Esophagus squamous epithelium (tissue), 5 donors: ENCODE data around the gene CHIT1. TPM values are rescaled to one million over a fixed set of nuclear protein-coding genes. Genes with fewer than 3 reads are reported as not detected.

Source experiments
- DNase-seq: peaks from one replicate; lab custom pipeline; 2025; lab: John Stamatoyannopoulos, UW
- H3K27ac ChIP-seq, 4 donors: fragments of 200-600 bp; sonication (generic); one replicate each; pipeline ENCODE4 v1.5.1; 2016 to 2019; ENCODE audit warnings: mild to moderate bottlenecking in 1 of 4
- H3K27me3 ChIP-seq, 4 donors: fragments of 200-600 bp; sonication (generic); 1 replicate in 3 of 4; 2 replicates in 1 of 4; pipeline versions ENCODE4 v1.5.1 to v1.6.0; 2017 to 2021; ENCODE audit warnings: antibody characterized with exemption in 1 of 4
- H3K36me3 ChIP-seq, 3 donors: fragments of 200-600 bp; sonication (generic); one replicate each; pipeline ENCODE4 v1.5.1; 2016 to 2019
- H3K4me1 ChIP-seq, 3 donors: fragments of 200-600 bp; sonication (generic); one replicate each; pipeline ENCODE4 v1.5.1; 2017 to 2019
- H3K4me3 ChIP-seq, 4 donors: fragments of 200-600 bp; sonication (generic); 1 replicate in 3 of 4; 2 replicates in 1 of 4; pipeline ENCODE4 v1.5.1; 2016 to 2019; ENCODE audit warnings: mild to moderate bottlenecking in 2 of 4, moderate library complexity in 1 of 4
- H3K9me3 ChIP-seq, 3 donors: fragments of 200-600 bp; sonication (generic); one replicate each; pipeline ENCODE4 v1.5.1; 2016 to 2019
- CTCF ChIP-seq, 6 experiments: fragments of 450-650 bp in 4 of 6; fragments of 200-600 bp in 2 of 6; sonication (generic) in 2 of 6; IDR thresholded peaks; one replicate each; pipeline ENCODE4 v1.5.1; 2016 to 2019; ENCODE audit warnings: antibody characterized with exemption in 6 of 6, mild to moderate bottlenecking in 4 of 6, moderate library complexity in 4 of 6
- POLR2A ChIP-seq, 4 donors: fragments of 450-650 bp; IDR thresholded peaks; one replicate each; pipeline ENCODE4 v1.6.1; 2017; ENCODE audit warnings: antibody characterized with exemption in 4 of 4, mild to moderate bottlenecking in 4 of 4, moderate library complexity in 3 of 4
- WGBS, 2 donors: methylation state at CpG; one replicate each; pipeline ENCODE4 v1.1.5; 2018; 5-methylcytosine and 5-hydroxymethylcytosine counted together
- intact Hi-C: fragments of 100-400 bp; cut with DNase I; formaldehyde crosslinking; loops from one replicate; pipeline ENCODE4 v1.15.0; 2022
- total RNA-seq, 4 donors: library from RNA; depleted of rRNA; stranded (reverse); fragments of >200 nt; gene quantifications; one replicate each; pipeline ENCODE4 v1.1.0, GENCODE V29; 2016
- donor health status: DM: yes; HTN: yes; CAD: no.

CHIT1 gene
- total RNA-seq, 4 donors from 2014 or later = 1.00 TPM; not detected in 3

- TF ChIP-seq CTCF (IDR thresholded peaks at IDR 0.05) (no peak), POLR2A (IDR thresholded peaks at IDR 0.05) (no peak)
- Histone ChIP-seq H3K9me3 (no peaks in the 10 kb centered on the region), H3K27me3 (peaks cover 0 to 13% (median 0%) of the 10 kb centered on the region in 4 donors), H3K4me3 (no peak overlapping the region), H3K4me1 (peaks cover 0 to 34% (median 6%) of the 10 kb centered on the region in 3 donors), H3K27ac (no peak overlapping the region), H3K36me3 (no peaks in the 10 kb centered on the region)
- no peak for DNase-seq
- 85 to 92% methylated on average over 4 of the region's 9 CpGs for WGBS, 2 donors
- intact Hi-C loops = no loop called here
Measured at GRCh38 chr1:203176273-203177035, 53.0 kb downstream of the CHIT1 start.

DNA sequence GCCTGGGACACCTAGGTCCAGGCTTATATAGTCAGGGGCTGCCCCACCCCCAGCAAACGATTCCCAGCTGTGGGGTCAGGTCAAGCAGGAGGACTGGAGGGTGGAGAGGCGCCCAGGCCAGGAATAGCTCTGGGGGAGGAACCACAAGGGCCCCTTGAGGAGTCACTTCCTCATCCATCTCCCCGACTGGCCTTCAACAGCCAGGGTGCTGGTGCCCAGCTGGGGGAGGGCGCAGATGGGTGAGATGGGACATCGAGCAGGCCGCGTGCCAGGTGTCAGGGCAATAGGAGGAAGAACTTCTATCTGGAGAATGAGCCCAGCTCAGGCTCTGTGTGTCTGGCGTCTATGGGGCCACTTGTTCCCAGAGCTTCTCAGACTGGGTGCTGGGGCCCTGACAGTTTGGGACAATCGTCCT lies 53.6 kb downstream of the CHIT1 start:
- intact Hi-C loops = no loop called here
- Histone ChIP-seq H3K27me3 (peaks cover 0 to 16% (median 0%) of the 10 kb centered on the region in 4 donors), H3K27ac (no peak overlapping the region), H3K4me3 (no peak overlapping the region), H3K9me3 (no peaks in the 10 kb centered on the region), H3K36me3 (no peaks in the 10 kb centered on the region), H3K4me1 (peaks cover 0 to 34% (median 6%) of the 10 kb centered on the region in 3 donors)
- WGBS, 2 donors = 93% methylated on average over 3 of the region's 9 CpGs; no CpG with 5 or more reads in 1 of the 2 donors
- DNase-seq = no peak
- TF ChIP-seq CTCF (IDR thresholded peaks at IDR 0.05) (no peak), POLR2A (IDR thresholded peaks at IDR 0.05) (no peak)

DNA sequence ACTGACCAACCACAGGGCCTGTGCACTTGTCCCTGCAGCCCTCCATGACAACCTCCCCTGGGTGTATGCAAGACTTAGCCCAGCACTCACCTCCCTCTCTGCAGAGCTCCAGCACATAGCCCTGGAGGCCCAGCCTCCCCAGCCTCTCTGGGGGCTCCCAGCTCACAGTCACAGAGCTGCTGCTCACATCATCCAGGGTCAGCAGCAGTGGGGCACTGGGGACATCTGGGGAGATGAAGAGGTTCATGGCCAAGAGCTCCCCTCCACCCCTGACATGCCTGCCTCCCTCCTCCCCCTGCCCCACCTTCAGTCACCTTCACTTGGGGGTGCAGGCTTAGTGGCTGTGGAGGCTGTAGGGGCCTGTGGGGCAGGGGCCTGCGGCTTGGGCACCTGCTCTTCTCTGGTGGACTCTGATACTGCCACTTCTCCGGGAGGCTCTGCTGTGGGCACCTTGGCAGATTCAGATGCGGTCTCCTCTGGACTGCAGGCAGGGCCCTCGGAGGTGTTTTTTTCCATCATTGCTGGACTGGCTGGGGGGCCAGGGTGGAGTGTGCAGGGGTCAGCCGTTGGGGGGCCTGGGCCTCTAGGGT lies 54.1 kb downstream of the CHIT1 start, which contains the start of gene MYBPH:
Gene MYBPH, minus strand, starts transcription at position 590 of the 590 bp plus-strand sequence. Its CDS starts 71 bp downstream, at position 519.
- no peaks in the 10 kb centered on the region for H3K9me3 ChIP-seq
- no peaks in the 10 kb centered on the region for H3K36me3 ChIP-seq
- H3K4me1 ChIP-seq = peaks cover 0 to 34% (median 6%) of the 10 kb centered on the region in 3 donors
- TF ChIP-seq POLR2A (IDR thresholded peaks at IDR 0.05) (no peak), CTCF (IDR thresholded peaks at IDR 0.05) (no peak)
- H3K4me3 ChIP-seq = no peak within 1 kb of the TSS
- H3K27ac ChIP-seq = no peak within 1 kb of the TSS
- intact Hi-C loops = no loop called here
- DNase-seq = no peak
- peaks cover 0 to 16% (median 0%) of the 10 kb centered on the region in 4 donors for H3K27me3 ChIP-seq
- no CpG with 5 or more reads among the region's 5 CpGs for WGBS, 2 donors

DNA sequence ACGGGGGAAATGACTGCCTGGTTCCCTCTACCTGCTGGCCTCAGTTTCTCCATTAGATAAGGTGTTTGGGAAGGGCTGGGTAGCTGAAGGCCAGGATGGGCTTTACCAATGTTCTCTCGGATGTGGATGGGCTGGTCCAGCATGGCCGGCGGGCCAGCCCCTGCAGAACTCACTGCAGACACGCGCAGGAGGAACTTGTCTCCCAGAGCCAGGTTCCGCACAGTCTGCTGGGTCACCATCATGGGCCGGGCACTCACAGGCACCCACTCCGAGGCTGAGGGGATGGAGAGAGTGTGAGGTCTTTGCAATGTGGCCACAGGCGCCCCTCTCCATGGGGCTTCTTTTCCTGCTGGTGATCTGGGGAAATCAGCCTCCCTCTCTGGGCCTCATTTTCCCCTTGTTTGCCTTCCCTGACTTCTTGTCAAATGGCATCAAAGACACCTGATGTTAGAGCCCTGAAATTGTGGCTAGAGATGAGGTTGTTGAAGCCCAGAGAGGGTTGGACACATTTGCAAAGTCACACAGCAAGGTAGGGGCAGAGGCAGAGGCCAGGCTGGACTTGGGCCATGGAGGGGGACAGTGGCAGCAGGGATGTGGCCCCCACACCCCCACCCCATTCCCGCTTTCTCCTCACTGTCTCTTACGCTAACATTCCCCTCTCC lies 55.0 kb downstream of the CHIT1 start:
- no peaks in the 10 kb centered on the region for H3K36me3 ChIP-seq
- 86 to 88% methylated on average over 4 to 8 of the region's 12 CpGs for WGBS, 2 donors
- no peak overlapping the region for H3K27ac ChIP-seq
- H3K9me3 ChIP-seq = no peaks in the 10 kb centered on the region
- H3K4me3 ChIP-seq = no peak overlapping the region
- peaks cover 0 to 34% (median 6%) of the 10 kb centered on the region in 3 donors for H3K4me1 ChIP-seq
- no peak for TF ChIP-seq POLR2A (IDR thresholded peaks at IDR 0.05)
- TF ChIP-seq CTCF (IDR thresholded peaks at IDR 0.05) = no peak
- H3K27me3 ChIP-seq = peaks cover 0 to 16% (median 0%) of the 10 kb centered on the region in 4 donors
- intact Hi-C loops = no loop called here
- DNase-seq = no peak
